T-helper 17 cell (primary cell): ENCODE data around the gene SPEG. TPM values are rescaled to one million over a fixed set of nuclear protein-coding genes. Genes with fewer than 3 reads are reported as not detected.
A peak's percentile ranks its signal among the peaks of the same experiment; 100 is the strongest.

ENCODE experiments used
- ATAC-seq: fragments of 150-1000 bp; cut with Tn5 transposase; 2 replicates; pipeline ENCODE4 v1.10.0; 2021; ENCODE audit warnings: mild to moderate bottlenecking, moderate library complexity
- DNase-seq, 3 donors: peaks; one replicate each; pipeline versions ENCODE4 v3.0.0 to v3.0.0-alpha.2; 2020 to 2021
- H3K9me3 ChIP-seq: one replicate; pipeline ENCODE4 v1.7.0; 2013; ENCODE audit warnings: low read length, mild to moderate bottlenecking; ENCODE audit not compliant: control insufficient read depth, poor library complexity, severe bottlenecking
- H3K27ac Mint-ChIP-seq: one replicate; pipeline ENCODE4 v1.8.0; 2022; ENCODE audit warnings: mild to moderate bottlenecking, moderate library complexity, mixed read lengths
- H3K27me3 Mint-ChIP-seq: one replicate; pipeline ENCODE4 v1.8.0; 2022; ENCODE audit warnings: mixed read lengths
- H3K36me3 Mint-ChIP-seq: one replicate; pipeline ENCODE4 v1.8.0; 2022; ENCODE audit warnings: low read depth, mixed read lengths
- H3K4me1 Mint-ChIP-seq: one replicate; pipeline ENCODE4 v1.8.0; 2022; ENCODE audit warnings: mild to moderate bottlenecking, mixed read lengths
- H3K4me3 Mint-ChIP-seq: one replicate; pipeline ENCODE4 v1.8.0; 2022; ENCODE audit warnings: mild to moderate bottlenecking, moderate library complexity, mixed read lengths
- total RNA-seq, 4 donors: library from RNA in 2 of 4; stranded (reverse) in 2 of 4; gene quantifications; one replicate each; pipeline ENCODE4 v1.2.3 and lab custom pipeline; 2022 to 2026

Gene SPEG
- total RNA-seq, 2 donors from 2014 or later: 7.3 to 8.4 TPM

DNA sequence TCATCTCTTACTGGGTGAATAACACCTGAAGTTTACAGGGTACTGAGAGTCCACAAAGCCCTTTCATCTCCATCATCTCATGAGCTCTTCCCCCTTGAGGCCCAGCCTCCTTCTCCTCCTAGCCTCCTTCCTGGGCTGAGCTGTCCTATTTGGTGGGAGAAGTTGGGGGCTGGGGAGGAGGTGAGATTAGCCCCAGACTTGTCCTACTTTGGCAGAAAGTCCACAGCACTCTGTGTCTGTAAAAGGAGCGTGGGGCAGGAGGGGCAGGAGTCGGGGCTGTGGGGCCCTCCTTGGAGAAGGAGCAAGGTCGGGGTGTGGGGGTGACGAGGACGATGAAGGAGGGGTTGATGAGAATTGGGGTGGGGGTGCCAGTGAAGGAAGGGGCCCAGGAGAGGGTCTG, 26.4 kb upstream of the SPEG start:
- Mint-ChIP-seq H3K4me1 (peaks cover 2% of the 10 kb centered on the region), H3K27me3 (peaks cover 24% of the 10 kb centered on the region), H3K36me3 (no peaks in the 10 kb centered on the region), H3K27ac (no peak overlapping the region), H3K4me3 (no peak overlapping the region)
- no peaks in the 10 kb centered on the region for H3K9me3 ChIP-seq
- no peak for ATAC-seq
- no peak for DNase-seq

- no peak overlapping the region for H3K4me3 Mint-ChIP-seq
- no peak for DNase-seq
- no peak for ATAC-seq
- H3K27ac Mint-ChIP-seq: no peak overlapping the region
- no peaks in the 10 kb centered on the region for H3K9me3 ChIP-seq
- H3K27me3 Mint-ChIP-seq: peaks cover 25% of the 10 kb centered on the region
- peaks cover 2% of the 10 kb centered on the region for H3K4me1 Mint-ChIP-seq
- H3K36me3 Mint-ChIP-seq: no peaks in the 10 kb centered on the region
Measured at GRCh38 chr2:219408631-219409030, 26.0 kb upstream of the SPEG start.

DNA sequence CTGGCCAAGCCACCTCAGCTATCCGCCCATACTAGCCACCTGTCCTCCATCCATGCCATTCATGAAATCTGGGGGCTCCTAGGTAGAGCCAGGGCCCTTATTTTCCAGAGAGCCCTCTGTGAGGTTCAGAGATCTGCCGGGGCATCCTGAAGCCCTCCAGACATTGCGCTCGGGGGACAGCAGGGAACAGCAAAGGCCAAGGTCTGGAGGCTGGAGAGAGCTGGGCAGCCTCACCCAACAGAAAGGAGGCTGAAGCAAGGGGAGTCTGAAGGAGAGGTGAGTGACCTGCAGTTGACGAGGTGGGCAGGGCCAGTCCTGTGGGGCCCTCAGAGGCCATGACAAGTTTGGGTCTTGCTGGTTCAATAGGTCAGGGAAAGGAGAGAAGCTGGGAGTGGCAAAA, 25.0 kb upstream of the SPEG start:
- no peak overlapping the region for H3K27ac Mint-ChIP-seq
- H3K4me1 Mint-ChIP-seq: peaks cover 2% of the 10 kb centered on the region
- H3K27me3 Mint-ChIP-seq: peaks cover 25% of the 10 kb centered on the region
- H3K36me3 Mint-ChIP-seq: peaks cover 2% of the 10 kb centered on the region
- H3K9me3 ChIP-seq: no peaks in the 10 kb centered on the region
- no peak overlapping the region for H3K4me3 Mint-ChIP-seq
- ATAC-seq (no peak), DNase-seq (no peak)

DNA sequence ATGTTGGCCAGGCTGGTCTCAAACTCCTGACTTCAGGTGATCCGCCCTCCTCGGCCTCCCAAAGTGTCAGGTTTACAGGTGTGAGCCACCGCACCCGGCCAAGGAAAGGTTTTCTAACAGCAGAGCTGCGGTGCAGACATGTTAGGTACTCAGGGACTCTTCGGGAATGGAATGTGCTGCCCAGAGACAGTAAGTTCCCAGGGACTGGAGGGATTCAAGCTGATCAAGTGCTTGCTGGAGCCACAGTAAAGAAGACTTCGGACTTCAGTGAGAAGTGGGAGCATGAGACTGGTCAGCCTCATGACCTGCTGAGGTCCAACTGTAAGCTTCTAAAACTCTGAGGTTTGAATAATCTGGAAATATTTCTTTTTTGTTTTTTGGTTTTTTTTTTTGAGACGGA, 24.3 kb upstream of the SPEG start:
- no peaks in the 10 kb centered on the region for H3K9me3 ChIP-seq
- peaks cover 24% of the 10 kb centered on the region for H3K27me3 Mint-ChIP-seq
- peaks cover 2% of the 10 kb centered on the region for H3K4me1 Mint-ChIP-seq
- no peak overlapping the region for H3K27ac Mint-ChIP-seq
- H3K4me3 Mint-ChIP-seq: no peak overlapping the region
- no peak for DNase-seq
- ATAC-seq: no peak
- peaks cover 2% of the 10 kb centered on the region for H3K36me3 Mint-ChIP-seq

DNA sequence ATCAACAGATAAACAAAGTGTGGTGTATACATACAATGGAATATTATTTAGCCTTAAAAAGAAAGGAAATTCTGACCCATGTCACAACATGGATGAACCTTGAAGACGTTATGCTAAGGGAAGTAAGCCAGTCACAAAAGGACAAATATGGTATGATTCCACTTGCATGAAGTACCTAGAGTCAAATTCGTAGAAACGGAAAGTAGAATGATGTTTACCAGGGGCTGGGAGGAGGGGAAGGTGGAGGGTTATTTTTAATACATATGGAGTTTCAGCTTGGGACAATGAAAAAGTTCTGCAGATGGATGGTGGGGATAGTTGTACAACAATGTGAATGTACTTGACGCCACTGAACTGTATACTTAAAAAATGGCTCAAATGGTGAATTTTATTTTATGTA, 19.8 kb upstream of the SPEG start:
- ATAC-seq: no peak
- Mint-ChIP-seq H3K27ac (no peak overlapping the region), H3K4me1 (peaks cover 3% of the 10 kb centered on the region), H3K27me3 (peaks cover 26% of the 10 kb centered on the region), H3K4me3 (no peak overlapping the region), H3K36me3 (peaks cover 2% of the 10 kb centered on the region)
- DNase-seq: no peak
- no peaks in the 10 kb centered on the region for H3K9me3 ChIP-seq

DNA sequence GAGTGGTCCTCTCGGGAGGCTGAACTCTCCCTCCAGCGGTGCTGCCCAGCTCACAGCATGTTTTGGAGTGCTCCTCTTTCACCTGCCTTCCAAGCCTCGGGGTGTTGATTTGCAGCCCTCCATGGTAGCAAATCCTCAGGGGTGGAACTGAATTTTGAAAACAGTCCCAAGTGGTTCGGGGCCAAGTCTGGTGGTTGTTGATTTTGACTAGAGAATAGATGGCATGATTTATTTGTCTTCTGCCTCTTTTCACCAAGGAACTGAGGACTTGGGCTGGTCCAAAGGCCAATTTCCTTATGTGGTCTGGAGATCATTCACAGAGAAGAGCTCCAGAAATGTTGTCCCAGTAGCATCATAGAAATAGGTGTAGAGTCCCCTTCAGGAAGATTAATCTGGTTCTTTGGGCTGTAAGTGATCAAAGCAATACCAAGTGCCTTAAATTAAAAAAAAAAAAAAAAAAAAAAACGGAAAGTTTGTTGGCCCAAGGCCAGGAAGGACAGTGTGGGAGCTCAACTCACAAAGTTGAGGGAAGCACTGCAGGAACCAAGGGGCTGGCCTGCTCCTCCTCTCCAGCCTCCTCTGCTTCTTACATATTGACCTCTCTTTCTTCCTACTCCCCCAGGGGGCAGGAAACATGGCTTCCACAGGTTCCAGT, 18.9 kb upstream of the SPEG start:
- H3K9me3 ChIP-seq: no peaks in the 10 kb centered on the region
- H3K27me3 Mint-ChIP-seq: peaks cover 34% of the 10 kb centered on the region
- H3K4me1 Mint-ChIP-seq: peaks cover 6% of the 10 kb centered on the region
- no peak for DNase-seq
- no peak overlapping the region for H3K27ac Mint-ChIP-seq
- H3K36me3 Mint-ChIP-seq: peaks cover 2% of the 10 kb centered on the region
- ATAC-seq: no peak
- H3K4me3 Mint-ChIP-seq: no peak overlapping the region

DNA sequence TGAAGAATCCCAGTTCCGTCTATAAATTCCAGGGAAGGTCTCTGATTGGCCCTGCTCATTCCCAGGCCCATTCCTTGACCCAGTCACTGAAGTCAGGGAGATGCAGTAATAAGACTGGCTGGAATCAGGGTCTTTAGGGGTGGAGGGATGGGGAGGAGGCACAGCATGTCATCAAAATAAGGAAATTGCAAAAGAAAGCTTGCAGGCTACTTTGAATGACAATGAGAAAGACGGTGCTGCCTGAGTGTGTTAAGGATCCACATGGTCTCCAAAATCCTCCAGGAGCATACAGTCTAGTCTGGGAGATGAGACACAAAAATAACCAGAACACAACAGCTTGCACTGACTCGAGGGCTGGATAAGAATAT, 18.4 kb upstream of the SPEG start:
- H3K9me3 ChIP-seq: no peaks in the 10 kb centered on the region
- Mint-ChIP-seq H3K4me3 (no peak overlapping the region), H3K36me3 (peaks cover 2% of the 10 kb centered on the region), H3K27me3 (peaks cover 39% of the 10 kb centered on the region), H3K27ac (no peak overlapping the region), H3K4me1 (peaks cover 6% of the 10 kb centered on the region)
- ATAC-seq: no peak
- DNase-seq: no peak

GRCh38 chr2:219416938-219417337, 17.7 kb upstream of the SPEG start:
- H3K9me3 ChIP-seq: no peaks in the 10 kb centered on the region
- peaks cover 6% of the 10 kb centered on the region for H3K4me1 Mint-ChIP-seq
- H3K36me3 Mint-ChIP-seq: peaks cover 2% of the 10 kb centered on the region
- ATAC-seq: no peak
- H3K27me3 Mint-ChIP-seq: peaks cover 41% of the 10 kb centered on the region
- no peak overlapping the region for H3K4me3 Mint-ChIP-seq
- DNase-seq: no peak
- H3K27ac Mint-ChIP-seq: no peak overlapping the region

DNA sequence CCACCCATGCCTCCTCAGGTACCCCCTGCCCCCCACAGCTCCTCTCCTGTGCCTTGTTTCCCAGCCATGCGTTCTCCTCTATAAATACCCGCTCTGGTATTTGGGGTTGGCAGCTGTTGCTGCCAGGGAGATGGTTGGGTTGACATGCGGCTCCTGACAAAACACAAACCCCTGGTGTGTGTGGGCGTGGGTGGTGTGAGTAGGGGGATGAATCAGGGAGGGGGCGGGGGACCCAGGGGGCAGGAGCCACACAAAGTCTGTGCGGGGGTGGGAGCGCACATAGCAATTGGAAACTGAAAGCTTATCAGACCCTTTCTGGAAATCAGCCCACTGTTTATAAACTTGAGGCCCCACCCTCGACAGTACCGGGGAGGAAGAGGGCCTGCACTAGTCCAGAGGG, 17.3 kb upstream of the SPEG start:
- no peak overlapping the region for H3K27ac Mint-ChIP-seq
- peaks cover 37% of the 10 kb centered on the region for H3K27me3 Mint-ChIP-seq
- H3K4me3 Mint-ChIP-seq: no peak overlapping the region

GRCh38 chr2:219418155-219419011, 16.3 kb upstream of the SPEG start, which contains the start of gene DES:
TSS of gene DES (plus strand) at chr2:219418377. CDS start at chr2:219418463, 86 bp downstream.
- peaks cover 8% of the 10 kb centered on the region for H3K4me1 Mint-ChIP-seq
- H3K4me3 Mint-ChIP-seq: no peak within 1 kb of the TSS
- H3K27me3 Mint-ChIP-seq: peaks cover 36% of the 10 kb centered on the region
- peaks cover 2% of the 10 kb centered on the region for H3K36me3 Mint-ChIP-seq
- H3K27ac Mint-ChIP-seq: no peak within 1 kb of the TSS
- no peaks in the 10 kb centered on the region for H3K9me3 ChIP-seq
- ATAC-seq: no peak
- no peak for DNase-seq

More for the DNA sequence above, 17.3 kb upstream of the SPEG start:
- DNase-seq (no peak), ATAC-seq (no peak)
- Mint-ChIP-seq H3K36me3 (peaks cover 2% of the 10 kb centered on the region), H3K4me1 (peaks cover 6% of the 10 kb centered on the region)
- H3K9me3 ChIP-seq: no peaks in the 10 kb centered on the region

- ATAC-seq (no peak), DNase-seq (no peak)
- peaks cover 8% of the 10 kb centered on the region for H3K4me1 Mint-ChIP-seq
- no peaks in the 10 kb centered on the region for H3K9me3 ChIP-seq
- no peaks in the 10 kb centered on the region for H3K36me3 Mint-ChIP-seq
- H3K27ac Mint-ChIP-seq: no peak overlapping the region
- H3K4me3 Mint-ChIP-seq: no peak overlapping the region
- peaks cover 34% of the 10 kb centered on the region for H3K27me3 Mint-ChIP-seq
Measured at GRCh38 chr2:219419012-219419324, 15.7 kb upstream of the SPEG start.

GRCh38 chr2:219419331-219420197, 15.1 kb upstream of the SPEG start:
- DNase-seq (no peak), ATAC-seq (no peak)
- peaks cover 39% of the 10 kb centered on the region for H3K27me3 Mint-ChIP-seq
- H3K36me3 Mint-ChIP-seq: no peaks in the 10 kb centered on the region
- H3K9me3 ChIP-seq: no peaks in the 10 kb centered on the region
- peak overlapping the region; percentile 45 for H3K4me3 Mint-ChIP-seq
- peaks cover 8% of the 10 kb centered on the region for H3K4me1 Mint-ChIP-seq
- no peak overlapping the region for H3K27ac Mint-ChIP-seq

DNA sequence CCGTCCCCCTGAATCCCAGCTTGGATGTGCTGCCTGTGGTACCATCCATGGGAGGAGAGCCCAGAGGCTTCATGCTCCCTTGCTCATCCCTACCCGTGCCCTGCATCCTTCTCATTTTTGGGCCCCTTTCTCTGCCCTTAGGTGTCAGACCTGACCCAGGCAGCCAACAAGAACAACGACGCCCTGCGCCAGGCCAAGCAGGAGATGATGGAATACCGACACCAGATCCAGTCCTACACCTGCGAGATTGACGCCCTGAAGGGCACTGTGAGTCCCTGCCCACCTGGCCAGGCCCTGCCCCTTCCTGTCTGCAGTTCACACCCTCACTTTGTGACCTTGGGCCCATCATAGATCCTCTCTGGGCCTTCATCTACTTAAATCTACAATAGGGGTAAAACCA, 14.0 kb upstream of the SPEG start:
- ATAC-seq (no peak), DNase-seq (no peak)
- Mint-ChIP-seq H3K4me1 (peaks cover 8% of the 10 kb centered on the region), H3K36me3 (no peaks in the 10 kb centered on the region), H3K27me3 (peaks cover 49% of the 10 kb centered on the region), H3K27ac (no peak overlapping the region), H3K4me3 (no peak overlapping the region)
- H3K9me3 ChIP-seq: no peaks in the 10 kb centered on the region
